HepG2 (cell line): ENCODE results near the gene ZNF148.

Experiments used
- CBX2 ChIP-seq, 2 experiments: fragments of 200-600 bp in 1 of 2; sonication (generic); formaldehyde crosslinking in 1 of 2; IDR thresholded peaks; 2 replicates each; pipeline versions ENCODE4 v1.7.0 to v1.8.1; 2018 to 2022; ENCODE audit warnings: low read depth in 2 of 2, low read length in 1 of 2, mild to moderate bottlenecking in 1 of 2, missing genetic modification reagents in 1 of 2
- FOXP1 ChIP-seq, 2 experiments: fragments of 450-650 bp in 1 of 2; IDR thresholded peaks; 2 replicates each; pipeline ENCODE4 v1.6.1; 2017 to 2018; ENCODE audit warnings: antibody characterized with exemption in 1 of 2
- HMGXB3 ChIP-seq: sonication (generic); formaldehyde crosslinking; IDR thresholded peaks from 2 replicates; pipeline ENCODE4 v1.4.0; 2020; ENCODE audit warnings: missing genetic modification reagents, borderline replicate concordance
- NFATC3 ChIP-seq: sonication (generic); formaldehyde crosslinking; IDR thresholded peaks from 2 replicates; pipeline ENCODE4 v1.5.1; 2020; ENCODE audit warnings: mild to moderate bottlenecking, missing genetic modification reagents
- POLR2AphosphoS5 ChIP-seq: IDR thresholded peaks from 2 replicates; pipeline ENCODE4 v1.6.1; 2012; ENCODE audit warnings: low read depth, low read length
- PRDM10 ChIP-seq: sonication (generic); formaldehyde crosslinking; IDR thresholded peaks from 2 replicates; pipeline ENCODE4 v1.4.0; 2020; ENCODE audit warnings: low read depth, missing genetic modification reagents
- ZNF207 ChIP-seq: fragments of 450-650 bp; IDR thresholded peaks from 2 replicates; pipeline ENCODE4 v1.6.1; 2016; ENCODE audit warnings: antibody characterized with exemption, borderline replicate concordance

GRCh38 chr3:125306620-125307019 lies 68.5 kb downstream of the ZNF148 start:
- TF ChIP-seq NFATC3 (no peak), CBX2 (IDR thresholded peaks at IDR 0.05; ENCODE audit: low read depth, low read length) (no peak), CBX2 (CRISPR knock-in tag; IDR thresholded peaks at IDR 0.05; ENCODE audit: low read depth) (no peak), ZNF207 (no peak), POLR2AphosphoS5 (no peak), HMGXB3 (CRISPR knock-in tag) (no peak), FOXP1 (IDR thresholded peaks at IDR 0.05) (no peak), FOXP1 (CRISPR knock-in tag; IDR thresholded peaks at IDR 0.05) (no peak), PRDM10 (CRISPR knock-in tag) (no peak)
